OCI-LY3 (cell line): Measurements from ENCODE around the gene FSTL4.

Source experiments
- H2AFZ ChIP-seq: fragments of 200-600, 300-600 bp; shearing (Covaris generic); 2 replicates; pipeline ENCODE4 v1.6.0; 2014; ENCODE audit warnings: antibody characterized with exemption, low read depth, low read length
- H3K27ac ChIP-seq: fragments of 200-600, 300-600 bp; sonication (generic); 2 replicates; pipeline ENCODE4 v1.5.1; 2014; ENCODE audit warnings: mild to moderate bottlenecking, low read length, moderate library complexity, mixed read lengths
- H3K27me3 ChIP-seq: fragments of 200-600, 300-600 bp; sonication (generic); 2 replicates; pipeline ENCODE4 v1.6.1; 2014; ENCODE audit warnings: low read depth, low read length, mixed read lengths
- H3K36me3 ChIP-seq: fragments of 200-600, 300-600 bp; sonication (generic); replicated peaks from 2 replicates; pipeline ENCODE3; 2014; ENCODE audit warnings: low read depth, low read length, mixed read lengths
- H3K4me1 ChIP-seq: fragments of 300-600, 200-600 bp; sonication (generic); 2 replicates; pipeline ENCODE4 v1.6.1; 2014; ENCODE audit warnings: low read length, mixed read lengths
- H3K4me2 ChIP-seq: fragments of 200-600, 300-600 bp; sonication (generic); 2 replicates; pipeline ENCODE4 v1.6.1; 2014; ENCODE audit warnings: low read length, mixed read lengths
- H3K4me3 ChIP-seq: fragments of 300-600, 200-600 bp; sonication (generic); 2 replicates; pipeline ENCODE4 v1.5.1; 2014; ENCODE audit warnings: antibody characterized with exemption, mild to moderate bottlenecking, low read length, moderate library complexity
- H3K79me2 ChIP-seq: fragments of 300-600, 200-600 bp; shearing (Covaris generic); 2 replicates; pipeline ENCODE4 v1.6.1; 2014; ENCODE audit warnings: mild to moderate bottlenecking, low read length, mixed read lengths
- H3K9ac ChIP-seq: fragments of 300-600, 200-600 bp; shearing (Covaris generic); 2 replicates; pipeline ENCODE4 v1.6.0; 2014; ENCODE audit warnings: mild to moderate bottlenecking, low read length, moderate library complexity
- H3K9me3 ChIP-seq: fragments of 200-600, 300-600 bp; shearing (Covaris generic); 2 replicates; pipeline ENCODE4 v1.6.1; 2014; ENCODE audit warnings: low read length, mixed read lengths; ENCODE audit not compliant: insufficient read depth
- H4K20me1 ChIP-seq: fragments of 200-600, 300-600 bp; sonication (generic); 2 replicates; pipeline ENCODE4 v1.6.1; 2016; ENCODE audit warnings: low read length, mixed read lengths; ENCODE audit not compliant: insufficient read depth
- CTCF ChIP-seq: fragments of 200-600, 300-600 bp; sonication (generic); IDR thresholded peaks from 2 replicates; pipeline ENCODE4 v1.5.1; 2014; ENCODE audit warnings: antibody characterized with exemption, low read length, low read depth
- EZH2phosphoT487 ChIP-seq: fragments of 200-600 bp; shearing (Covaris generic); IDR thresholded peaks from 2 replicates; pipeline ENCODE4 v1.6.1; 2018; ENCODE audit warnings: antibody characterized with exemption, mixed run types, low read depth

FSTL4 gene

GRCh38 chr5:133381571-133382365 is 230.6 kb downstream of the FSTL4 start:
- no peaks in the 10 kb centered on the region for H3K4me1 ChIP-seq
- no peak overlapping the region for H3K9ac ChIP-seq
- no peak overlapping the region for H3K4me3 ChIP-seq
- H4K20me1 ChIP-seq, result no peaks in the 10 kb centered on the region
- H3K27ac ChIP-seq, result no peak overlapping the region
- no peaks in the 10 kb centered on the region for H3K79me2 ChIP-seq
- H3K9me3 ChIP-seq, result peaks cover 10% of the 10 kb centered on the region
- H2AFZ ChIP-seq, result no peak overlapping the region
- no peaks in the 10 kb centered on the region for H3K36me3 ChIP-seq
- no peak for TF ChIP-seq EZH2phosphoT487
- no peak for TF ChIP-seq CTCF
- no peak overlapping the region for H3K4me2 ChIP-seq
- H3K27me3 ChIP-seq, result no peaks in the 10 kb centered on the region

GRCh38 chr5:133381041-133381440 is 231.3 kb downstream of the FSTL4 start:
- no peak overlapping the region for H2AFZ ChIP-seq
- H3K4me1 ChIP-seq, result no peaks in the 10 kb centered on the region
- H3K4me2 ChIP-seq, result no peak overlapping the region
- peaks cover 10% of the 10 kb centered on the region for H3K9me3 ChIP-seq
- H3K9ac ChIP-seq, result no peak overlapping the region
- H3K27me3 ChIP-seq, result no peaks in the 10 kb centered on the region
- no peaks in the 10 kb centered on the region for H4K20me1 ChIP-seq
- TF ChIP-seq CTCF (no peak), EZH2phosphoT487 (no peak)
- H3K79me2 ChIP-seq, result no peaks in the 10 kb centered on the region
- H3K27ac ChIP-seq, result no peak overlapping the region
- H3K36me3 ChIP-seq, result no peaks in the 10 kb centered on the region
- H3K4me3 ChIP-seq, result no peak overlapping the region

GRCh38 chr5:133377736-133378135 is 234.6 kb downstream of the FSTL4 start:
- H3K4me2 ChIP-seq, result no peak overlapping the region
- no peak for TF ChIP-seq CTCF
- no peak for TF ChIP-seq EZH2phosphoT487
- no peak overlapping the region for H3K4me3 ChIP-seq
- H3K36me3 ChIP-seq, result no peaks in the 10 kb centered on the region
- no peak overlapping the region for H3K9ac ChIP-seq
- H3K79me2 ChIP-seq, result no peaks in the 10 kb centered on the region
- H3K4me1 ChIP-seq, result no peaks in the 10 kb centered on the region
- no peak overlapping the region for H2AFZ ChIP-seq
- no peak overlapping the region for H3K27ac ChIP-seq
- H3K27me3 ChIP-seq, result no peaks in the 10 kb centered on the region
- no peaks in the 10 kb centered on the region for H4K20me1 ChIP-seq
- H3K9me3 ChIP-seq, result peaks cover 10% of the 10 kb centered on the region

- H3K27me3 ChIP-seq, result no peaks in the 10 kb centered on the region
- TF ChIP-seq EZH2phosphoT487 (no peak), CTCF (no peak)
Measured at GRCh38 chr5:133376986-133377385, 235.4 kb downstream of the FSTL4 start.

More at GRCh38 chr5:133376986-133377385, 235.4 kb downstream of the FSTL4 start:
- no peak overlapping the region for H3K9ac ChIP-seq
- no peak overlapping the region for H3K4me3 ChIP-seq
- no peaks in the 10 kb centered on the region for H3K4me1 ChIP-seq
- no peaks in the 10 kb centered on the region for H3K79me2 ChIP-seq
- no peaks in the 10 kb centered on the region for H3K36me3 ChIP-seq
- H3K4me2 ChIP-seq, result no peak overlapping the region
- peaks cover 10% of the 10 kb centered on the region for H3K9me3 ChIP-seq
- no peak overlapping the region for H2AFZ ChIP-seq
- H4K20me1 ChIP-seq, result no peaks in the 10 kb centered on the region
- H3K27ac ChIP-seq, result no peak overlapping the region
